HEK293T (cell line): ENCODE results near the gene AMH.

Source experiments
- ELF4 ChIP-seq: fragments of 450-650 bp; IDR thresholded peaks from 2 replicates; pipeline ENCODE4 v1.6.1; 2017; ENCODE audit warnings: antibody characterized with exemption
- NFRKB ChIP-seq: fragments of 450-650 bp; IDR thresholded peaks from 2 replicates; pipeline ENCODE4 v1.6.1; 2016; ENCODE audit warnings: mild to moderate bottlenecking, moderate library complexity
- TF ChIP-seq, protein P1 (sequence below): fragments of 450-650 bp; IDR thresholded peaks from 2 replicates; pipeline ENCODE4 v1.6.1; 2016

GRCh38 chr19:2217591-2217990 lies 31.5 kb upstream of the AMH start:
- TF ChIP-seq ELF4: no peak
- no peak for TF ChIP-seq NFRKB
- TF ChIP-seq, protein P1, sequence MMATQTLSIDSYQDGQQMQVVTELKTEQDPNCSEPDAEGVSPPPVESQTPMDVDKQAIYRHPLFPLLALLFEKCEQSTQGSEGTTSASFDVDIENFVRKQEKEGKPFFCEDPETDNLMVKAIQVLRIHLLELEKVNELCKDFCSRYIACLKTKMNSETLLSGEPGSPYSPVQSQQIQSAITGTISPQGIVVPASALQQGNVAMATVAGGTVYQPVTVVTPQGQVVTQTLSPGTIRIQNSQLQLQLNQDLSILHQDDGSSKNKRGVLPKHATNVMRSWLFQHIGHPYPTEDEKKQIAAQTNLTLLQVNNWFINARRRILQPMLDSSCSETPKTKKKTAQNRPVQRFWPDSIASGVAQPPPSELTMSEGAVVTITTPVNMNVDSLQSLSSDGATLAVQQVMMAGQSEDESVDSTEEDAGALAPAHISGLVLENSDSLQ: no peak
